MM.1S (cell line): Measurements from ENCODE around the gene TOX2.

Experiments used
- DNase-seq: peaks from one replicate; pipeline ENCODE4 v3.0.0-alpha.2; 2015
- H2AFZ ChIP-seq: fragments of 300-600 bp; sonication (generic); 2 replicates; pipeline ENCODE4 v1.6.0; 2016; ENCODE audit warnings: antibody characterized with exemption, low read length
- H3F3A ChIP-seq: fragments of 300-600 bp; sonication (generic); 2 replicates; pipeline ENCODE4 v1.6.1; 2016; ENCODE audit warnings: mild to moderate bottlenecking, antibody characterized with exemption, low read length, moderate library complexity, mixed read lengths; ENCODE audit not compliant: insufficient read depth
- H3K27ac ChIP-seq: fragments of 300-600 bp; sonication (generic); 2 replicates; pipeline ENCODE4 v1.5.1; 2016; ENCODE audit warnings: mild to moderate bottlenecking, low read length
- H3K27me3 ChIP-seq: fragments of 300-600 bp; sonication (generic); replicated peaks from 2 replicates; pipeline ENCODE4 v1.6.0; 2016; ENCODE audit warnings: low read length; ENCODE audit not compliant: insufficient read depth
- H3K36me3 ChIP-seq: fragments of 300-600 bp; sonication (generic); replicated peaks from 2 replicates; pipeline ENCODE4 v1.6.1; 2016; ENCODE audit warnings: mild to moderate bottlenecking, low read length, mixed read lengths; ENCODE audit not compliant: insufficient read depth
- H3K4me1 ChIP-seq: fragments of 300-600 bp; sonication (generic); 2 replicates; pipeline ENCODE4 v1.6.1; 2016; ENCODE audit warnings: low read length, mixed read lengths
- H3K4me2 ChIP-seq: fragments of 300-600 bp; sonication (generic); 2 replicates; pipeline ENCODE4 v1.6.0; 2016; ENCODE audit warnings: low read depth, low read length
- H3K4me3 ChIP-seq: fragments of 300-600 bp; sonication (generic); 2 replicates; pipeline ENCODE4 v1.5.1; 2016; ENCODE audit warnings: low read length, mixed read lengths
- H3K79me2 ChIP-seq: fragments of 300-600 bp; sonication (generic); 2 replicates; pipeline ENCODE4 v1.6.1; 2016; ENCODE audit warnings: mixed run types, low read length, mixed read lengths
- H3K9ac ChIP-seq: fragments of 300-600 bp; sonication (generic); 2 replicates; pipeline ENCODE4 v1.6.1; 2016; ENCODE audit warnings: low read length, mixed read lengths
- H3K9me2 ChIP-seq: fragments of 300-600 bp; sonication (generic); replicated peaks from 2 replicates; pipeline ENCODE4 v1.6.1; 2016; ENCODE audit warnings: mild to moderate bottlenecking, low read length, mixed read lengths; ENCODE audit not compliant: insufficient read depth
- H3K9me3 ChIP-seq: fragments of 300-600 bp; sonication (generic); replicated peaks from 2 replicates; pipeline ENCODE4 v1.6.1; 2016; ENCODE audit warnings: mild to moderate bottlenecking, low read length, mixed read lengths; ENCODE audit not compliant: insufficient read depth
- H4K20me1 ChIP-seq: fragments of 300-600 bp; sonication (generic); 2 replicates; pipeline ENCODE4 v1.6.1; 2016; ENCODE audit warnings: mild to moderate bottlenecking, low read length, moderate library complexity, mixed read lengths; ENCODE audit not compliant: insufficient read depth
- CTCF ChIP-seq: fragments of 300-600 bp; sonication (generic); IDR thresholded peaks from 2 replicates; pipeline ENCODE4 v1.5.1; 2016; ENCODE audit warnings: antibody characterized with exemption, low read length, mixed read lengths
- EZH2 ChIP-seq: fragments of 300-600 bp; sonication (generic); optimal IDR thresholded peaks from 2 replicates; pipeline ENCODE3; 2017; ENCODE audit warnings: low read depth, mild to moderate bottlenecking, antibody characterized with exemption, low read length, mixed read lengths
- EZH2phosphoT487 ChIP-seq: fragments of 300-600 bp; sonication (generic); IDR thresholded peaks from 2 replicates; pipeline ENCODE4 v1.6.1; 2018; ENCODE audit warnings: antibody characterized with exemption, low read length

The TOX2 gene

GRCh38 chr20:43972051-43972450 is 57.4 kb downstream of the TOX2 start:
- no peak for DNase-seq
- Histone ChIP-seq H3K9ac (no peak overlapping the region), H2AFZ (no peak overlapping the region), H3K4me3 (no peak overlapping the region), H3K27me3 (no peaks in the 10 kb centered on the region), H3K9me3 (no peaks in the 10 kb centered on the region), H3K79me2 (peaks cover 72% of the 10 kb centered on the region), H3K27ac (no peak overlapping the region), H3K9me2 (no peaks in the 10 kb centered on the region), H3K36me3 (no peaks in the 10 kb centered on the region; the same call in 1 of the 2 replicates), H3F3A (no peaks in the 10 kb centered on the region), H3K4me2 (no peak overlapping the region), H4K20me1 (no peaks in the 10 kb centered on the region), H3K4me1 (0 out of 2 replicates have a peak, but pooled peaks cover 5% of the 10 kb centered on the region)
- TF ChIP-seq EZH2 (no peak), CTCF (no peak), EZH2phosphoT487 (no peak)

GRCh38 chr20:43972692-43973091 is 58.0 kb downstream of the TOX2 start:
- Histone ChIP-seq H2AFZ (no peak overlapping the region), H3K9me3 (no peaks in the 10 kb centered on the region), H3K36me3 (no peaks in the 10 kb centered on the region; the same call in 1 of the 2 replicates), H3K27ac (no peak overlapping the region), H3K4me3 (no peak overlapping the region), H3K4me2 (no peak overlapping the region), H3K9ac (no peak overlapping the region), H3K27me3 (no peaks in the 10 kb centered on the region), H3K4me1 (0 out of 2 replicates have a peak, but pooled peaks cover 5% of the 10 kb centered on the region), H3F3A (no peaks in the 10 kb centered on the region), H4K20me1 (no peaks in the 10 kb centered on the region), H3K79me2 (peaks cover 66% of the 10 kb centered on the region), H3K9me2 (no peaks in the 10 kb centered on the region)
- DNase-seq: no peak
- TF ChIP-seq EZH2phosphoT487: no peak
- no peak for TF ChIP-seq EZH2
- TF ChIP-seq CTCF: no peak

GRCh38 chr20:43973231-43973630 is 58.6 kb downstream of the TOX2 start:
- TF ChIP-seq CTCF (no peak), EZH2phosphoT487 (no peak), EZH2 (no peak)

More at GRCh38 chr20:43973231-43973630, 58.6 kb downstream of the TOX2 start:
- H3K9me3 ChIP-seq: no peaks in the 10 kb centered on the region
- H3K4me2 ChIP-seq: no peak overlapping the region
- H3F3A ChIP-seq: no peaks in the 10 kb centered on the region
- H4K20me1 ChIP-seq: no peaks in the 10 kb centered on the region
- no peak overlapping the region for H2AFZ ChIP-seq
- 0 out of 2 replicates have a peak, but pooled peaks cover 5% of the 10 kb centered on the region for H3K4me1 ChIP-seq
- no peak overlapping the region for H3K27ac ChIP-seq
- H3K4me3 ChIP-seq: no peak overlapping the region
- DNase-seq: no peak
- no peak overlapping the region for H3K9ac ChIP-seq
- H3K36me3 ChIP-seq: no peaks in the 10 kb centered on the region; the same call in 1 of the 2 replicates
- H3K27me3 ChIP-seq: no peaks in the 10 kb centered on the region
- H3K79me2 ChIP-seq: peaks cover 62% of the 10 kb centered on the region
- no peaks in the 10 kb centered on the region for H3K9me2 ChIP-seq
